NB4 (cell line): ENCODE measurements around the gene SLC39A5.

Source experiments
- DNase-seq: peaks from one replicate; pipeline ENCODE4 v3.0.0; 2010; ENCODE audit warnings: low read depth
- H3K4me3 ChIP-seq: one replicate; pipeline ENCODE4 v1.5.1; 2011; ENCODE audit warnings: mild to moderate bottlenecking, low read depth, low read length, moderate library complexity
- MYC ChIP-seq: IDR thresholded peaks from 2 replicates; pipeline ENCODE4 v1.6.1; 2011; ENCODE audit warnings: low read depth, low read length
- POLR2A ChIP-seq: IDR thresholded peaks from 2 replicates; pipeline ENCODE4 v1.6.1; 2011; ENCODE audit warnings: mild to moderate bottlenecking; ENCODE audit not compliant: insufficient read length; ENCODE audit errors: extremely low read depth
- TF ChIP-seq, protein P1 (sequence below): IDR thresholded peaks from 2 replicates; pipeline ENCODE4 v1.6.1; 2011; ENCODE audit warnings: low read depth, low read length
- TF ChIP-seq, protein P2 (sequence below): IDR thresholded peaks from one replicate; pipeline ENCODE4 v1.5.1; 2012; ENCODE audit warnings: low read depth, low read length

SLC39A5 gene

GRCh38 chr12:56198836-56199235 is 31.0 kb upstream of the SLC39A5 start:
- no peak for DNase-seq
- TF ChIP-seq, protein P1, sequence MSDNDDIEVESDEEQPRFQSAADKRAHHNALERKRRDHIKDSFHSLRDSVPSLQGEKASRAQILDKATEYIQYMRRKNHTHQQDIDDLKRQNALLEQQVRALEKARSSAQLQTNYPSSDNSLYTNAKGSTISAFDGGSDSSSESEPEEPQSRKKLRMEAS, result no peak

DNA sequence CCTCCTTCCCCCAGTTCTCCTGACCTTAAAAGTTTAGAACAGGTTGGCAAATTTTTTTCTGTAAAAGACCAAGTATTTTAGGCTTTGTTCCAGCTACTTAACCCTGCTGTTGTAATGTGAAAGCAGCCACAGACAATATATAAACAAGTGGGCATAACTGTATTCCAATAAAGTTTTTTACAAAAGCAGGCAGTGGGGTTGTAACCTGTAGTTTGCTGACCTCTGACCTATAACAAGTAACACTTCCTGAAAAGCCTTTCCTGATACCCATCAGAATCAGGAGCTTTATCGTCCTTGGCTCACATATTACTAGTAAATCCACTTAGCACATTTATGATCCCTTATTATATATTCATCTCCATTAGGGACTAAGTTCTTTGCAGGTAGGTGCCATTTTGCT is 27.5 kb upstream of the SLC39A5 start:
- TF ChIP-seq, protein P1, result no peak
- TF ChIP-seq, protein P2, sequence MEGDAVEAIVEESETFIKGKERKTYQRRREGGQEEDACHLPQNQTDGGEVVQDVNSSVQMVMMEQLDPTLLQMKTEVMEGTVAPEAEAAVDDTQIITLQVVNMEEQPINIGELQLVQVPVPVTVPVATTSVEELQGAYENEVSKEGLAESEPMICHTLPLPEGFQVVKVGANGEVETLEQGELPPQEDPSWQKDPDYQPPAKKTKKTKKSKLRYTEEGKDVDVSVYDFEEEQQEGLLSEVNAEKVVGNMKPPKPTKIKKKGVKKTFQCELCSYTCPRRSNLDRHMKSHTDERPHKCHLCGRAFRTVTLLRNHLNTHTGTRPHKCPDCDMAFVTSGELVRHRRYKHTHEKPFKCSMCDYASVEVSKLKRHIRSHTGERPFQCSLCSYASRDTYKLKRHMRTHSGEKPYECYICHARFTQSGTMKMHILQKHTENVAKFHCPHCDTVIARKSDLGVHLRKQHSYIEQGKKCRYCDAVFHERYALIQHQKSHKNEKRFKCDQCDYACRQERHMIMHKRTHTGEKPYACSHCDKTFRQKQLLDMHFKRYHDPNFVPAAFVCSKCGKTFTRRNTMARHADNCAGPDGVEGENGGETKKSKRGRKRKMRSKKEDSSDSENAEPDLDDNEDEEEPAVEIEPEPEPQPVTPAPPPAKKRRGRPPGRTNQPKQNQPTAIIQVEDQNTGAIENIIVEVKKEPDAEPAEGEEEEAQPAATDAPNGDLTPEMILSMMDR, result no peak
- TF ChIP-seq MYC (no peak), POLR2A (no peak)
- peak; percentile 37 for DNase-seq
- H3K4me3 ChIP-seq, result no peak overlapping the region

More at GRCh38 chr12:56198836-56199235, 31.0 kb upstream of the SLC39A5 start:
- no peak overlapping the region for H3K4me3 ChIP-seq

- TF ChIP-seq, protein P2, result no peak
- TF ChIP-seq, protein P1, result no peak
- TF ChIP-seq MYC (no peak), POLR2A (no peak)
- no peak overlapping the region for H3K4me3 ChIP-seq
- DNase-seq, result no peak
Measured at GRCh38 chr12:56202838-56203237, 27.0 kb upstream of the SLC39A5 start.

- no peak for DNase-seq
- no peak overlapping the region for H3K4me3 ChIP-seq
- TF ChIP-seq, protein P1, result no peak
- TF ChIP-seq, protein P2, result no peak
- no peak for TF ChIP-seq MYC
- TF ChIP-seq POLR2A, result no peak
Measured at GRCh38 chr12:56204275-56204674, 25.6 kb upstream of the SLC39A5 start.

DNA sequence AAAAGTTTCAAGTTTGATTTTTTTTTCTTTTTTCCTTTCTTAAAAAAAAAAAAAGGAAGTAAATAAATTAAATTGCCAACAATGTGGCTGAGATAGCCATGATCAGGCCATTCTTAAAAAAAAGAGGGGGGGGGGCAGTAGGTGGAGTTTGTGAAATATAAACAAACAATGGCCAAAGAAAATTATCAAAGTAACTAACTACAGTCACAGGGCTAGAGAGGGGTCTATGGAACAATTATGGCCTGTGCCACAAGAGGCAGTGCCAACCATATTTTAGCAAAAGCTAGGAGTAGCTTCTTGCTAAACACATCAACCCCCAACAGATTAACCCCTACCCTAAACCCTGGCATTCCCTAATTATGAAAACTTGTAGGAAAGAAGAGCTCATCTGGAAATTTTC is 24.4 kb upstream of the SLC39A5 start:
- no peak for DNase-seq
- TF ChIP-seq, protein P2, result no peak
- TF ChIP-seq POLR2A, result no peak
- TF ChIP-seq MYC, result no peak
- H3K4me3 ChIP-seq, result no peak overlapping the region

DNA sequence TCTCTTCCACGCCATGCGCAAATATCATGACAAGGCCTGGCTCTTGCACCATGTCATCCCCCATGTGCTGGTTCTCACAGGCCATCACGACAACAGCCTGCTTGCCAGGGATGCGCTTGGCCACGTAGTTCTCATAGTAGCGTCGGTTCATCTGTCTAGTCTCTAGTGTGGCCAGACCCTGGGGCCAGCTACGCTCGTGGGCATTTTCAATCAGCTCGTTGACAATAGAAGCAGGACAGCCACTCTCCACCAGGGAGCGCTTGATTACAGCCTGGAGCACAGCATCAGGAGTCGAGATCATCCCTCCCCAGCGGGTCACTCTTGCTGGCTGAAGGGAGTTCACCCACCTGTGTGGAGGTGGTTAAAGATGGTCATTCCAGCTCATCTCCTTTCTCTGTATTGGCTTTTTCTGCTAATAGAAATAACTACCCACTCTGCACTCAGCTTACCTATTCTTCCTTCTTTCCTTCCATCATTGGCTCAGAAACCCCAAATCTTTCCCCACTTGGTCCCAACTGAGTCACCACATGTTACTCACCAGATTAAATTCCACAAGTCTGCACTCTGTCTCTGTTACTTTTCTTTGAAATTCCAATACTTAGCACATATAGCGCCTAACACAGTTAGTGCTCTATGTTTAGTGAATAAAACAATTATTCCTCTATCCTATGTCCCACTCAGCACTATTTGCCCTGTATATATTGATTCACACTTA is 23.2 kb upstream of the SLC39A5 start:
- TF ChIP-seq, protein P1, result 0 out of 2 replicates have a peak, but pooled peaks have one; percentile 24
- TF ChIP-seq MYC (no peak), POLR2A (no peak)
- TF ChIP-seq, protein P2, result peak; percentile 79
- peak; percentile 69 for DNase-seq
- H3K4me3 ChIP-seq, result no peak overlapping the region
